HEK293 (cell line): ENCODE data around the gene NSMCE4A.

Experiments used
- CTCF ChIA-PET: fragments of 350-600 bp; formaldehyde crosslinking; extraction: SDS; loops from one replicate; lab custom pipeline; 2021; ENCODE audit warnings: antibody characterized with exemption; lab: Yijun Ruan, JAX
- POLR2A ChIA-PET: fragments of 300-600 bp; formaldehyde crosslinking; extraction: SDS; loops from one replicate; lab custom pipeline; 2020; ENCODE audit warnings: antibody characterized with exemption, inconsistent platforms; lab: Yijun Ruan, JAX
- H3K27ac ChIP-seq: fragments of 200-500 bp; sonication (Bioruptor generic); 2 replicates; pipeline ENCODE4 v1.5.1; 2014; ENCODE audit warnings: low read depth, low read length, control low read depth, inconsistent platforms; ENCODE audit errors: extremely low read depth
- H3K36me3 ChIP-seq, 2 experiments: fragments of 200-500 bp in 1 of 2; sonication (Bioruptor generic) in 1 of 2; 1 replicate in 1 of 2; 2 replicates in 1 of 2; pipeline ENCODE4 v1.5.1; 2014 to 2017; ENCODE audit warnings: inconsistent platforms in 2 of 2, low read length in 2 of 2; ENCODE audit not compliant: control insufficient read depth in 2 of 2, insufficient read depth in 1 of 2
- H3K4me1 ChIP-seq: fragments of 200-500 bp; sonication (Bioruptor generic); 2 replicates; pipeline ENCODE4 v1.5.1; 2014; ENCODE audit warnings: mild to moderate bottlenecking, low read length, inconsistent platforms; ENCODE audit not compliant: control insufficient read depth, insufficient read depth
- H3K4me3 ChIP-seq: 2 replicates; pipeline ENCODE4 v1.5.1; 2011; ENCODE audit warnings: low read depth, mild to moderate bottlenecking, control low read depth, low read length, moderate library complexity
- H3K9me3 ChIP-seq: fragments of 200-500 bp; sonication (Bioruptor generic); 2 replicates; pipeline ENCODE4 v1.5.1; 2014; ENCODE audit warnings: low read depth, low read length, inconsistent platforms; ENCODE audit not compliant: control insufficient read depth, insufficient read depth
- ATF2 ChIP-seq: fragments of 450-650 bp; formaldehyde crosslinking; IDR thresholded peaks from 2 replicates; pipeline ENCODE4 v1.5.1; 2016; ENCODE audit warnings: missing biosample characterization, missing genetic modification characterization, low read depth
- EGR2 ChIP-seq: fragments of 450-650 bp; formaldehyde crosslinking; IDR thresholded peaks from 2 replicates; pipeline ENCODE4 v1.5.1; 2016; ENCODE audit warnings: low read depth, missing biosample characterization, missing genetic modification characterization
- FEZF1 ChIP-seq: fragments of 450-650 bp; formaldehyde crosslinking; IDR thresholded peaks from 2 replicates; pipeline ENCODE4 v1.5.1; 2016; ENCODE audit warnings: missing biosample characterization, missing genetic modification characterization
- GFI1B ChIP-seq: fragments of 450-650 bp; formaldehyde crosslinking; IDR thresholded peaks from 2 replicates; pipeline ENCODE4 v1.5.1; 2016; ENCODE audit warnings: missing biosample characterization, missing genetic modification characterization
- HOXA7 ChIP-seq: sonication (generic); formaldehyde crosslinking; IDR thresholded peaks from 2 replicates; pipeline ENCODE4 v1.8.1; 2022; ENCODE audit warnings: missing genetic modification reagents, borderline replicate concordance
- HOXD13 ChIP-seq: sonication (generic); formaldehyde crosslinking; IDR thresholded peaks from 2 replicates; pipeline ENCODE4 v1.8.0; 2022; ENCODE audit warnings: missing genetic modification reagents, borderline replicate concordance
- IKZF3 ChIP-seq: fragments of 450-650 bp; IDR thresholded peaks from 2 replicates; pipeline ENCODE4 v1.5.0; 2018; ENCODE audit warnings: missing biosample characterization, mild to moderate bottlenecking, missing genetic modification characterization, moderate library complexity
- KLF9 ChIP-seq: fragments of 450-650 bp; formaldehyde crosslinking; IDR thresholded peaks from 2 replicates; pipeline ENCODE4 v1.5.1; 2016; ENCODE audit warnings: missing biosample characterization, missing genetic modification characterization, low read depth
- PRDM4 ChIP-seq: fragments of 450-650 bp; formaldehyde crosslinking; IDR thresholded peaks from 2 replicates; pipeline ENCODE4 v1.5.1; 2017; ENCODE audit warnings: missing biosample characterization, missing genetic modification characterization
- SCRT2 ChIP-seq: fragments of 450-650 bp; formaldehyde crosslinking; IDR thresholded peaks from 2 replicates; pipeline ENCODE4 v1.5.1; 2016; ENCODE audit warnings: missing biosample characterization, missing genetic modification characterization
- SP7 ChIP-seq: fragments of 450-650 bp; formaldehyde crosslinking; IDR thresholded peaks from 2 replicates; pipeline ENCODE4 v1.5.1; 2016; ENCODE audit warnings: missing biosample characterization, missing genetic modification characterization
- ZBTB17 ChIP-seq: fragments of 450-650 bp; formaldehyde crosslinking; IDR thresholded peaks from 2 replicates; pipeline ENCODE4 v1.5.1; 2016; ENCODE audit warnings: missing biosample characterization, missing genetic modification characterization
- ZBTB44 ChIP-seq: fragments of 450-650 bp; IDR thresholded peaks from 2 replicates; pipeline ENCODE4 v1.5.1; 2018; ENCODE audit warnings: missing biosample characterization, mild to moderate bottlenecking, missing genetic modification characterization
- ZBTB8A ChIP-seq: fragments of 450-650 bp; formaldehyde crosslinking; IDR thresholded peaks from 2 replicates; pipeline ENCODE4 v1.5.1; 2016; ENCODE audit warnings: missing biosample characterization, missing genetic modification characterization
- ZEB2 ChIP-seq: fragments of 450-650 bp; formaldehyde crosslinking; IDR thresholded peaks from 2 replicates; pipeline ENCODE4 v1.5.1; 2016; ENCODE audit warnings: missing biosample characterization, missing genetic modification characterization
- ZFP37 ChIP-seq: fragments of 450-650 bp; formaldehyde crosslinking; IDR thresholded peaks from 2 replicates; pipeline ENCODE4 v1.5.1; 2016; ENCODE audit warnings: missing biosample characterization, missing genetic modification characterization
- ZIC2 ChIP-seq: fragments of 450-650 bp; formaldehyde crosslinking; IDR thresholded peaks from 2 replicates; pipeline ENCODE4 v1.5.1; 2016; ENCODE audit warnings: missing biosample characterization, missing genetic modification characterization
- ZNF350 ChIP-seq: fragments of 450-650 bp; formaldehyde crosslinking; IDR thresholded peaks from 2 replicates; pipeline ENCODE4 v1.5.0; 2017; ENCODE audit warnings: missing biosample characterization, mild to moderate bottlenecking, missing genetic modification characterization
- ZNF366 ChIP-seq: fragments of 450-650 bp; formaldehyde crosslinking; conservative IDR thresholded peaks from 2 replicates; pipeline ENCODE4 v1.5.1; 2016; ENCODE audit warnings: missing biosample characterization, missing genetic modification characterization
- ZNF501 ChIP-seq: fragments of 450-650 bp; formaldehyde crosslinking; IDR thresholded peaks from 2 replicates; pipeline ENCODE4 v1.5.1; 2016; ENCODE audit warnings: missing biosample characterization, missing genetic modification characterization
- ZNF600 ChIP-seq: fragments of 450-650 bp; formaldehyde crosslinking; IDR thresholded peaks from 2 replicates; pipeline ENCODE4 v1.5.1; 2016; ENCODE audit warnings: missing biosample characterization, missing genetic modification characterization
- ZNF629 ChIP-seq: fragments of 450-650 bp; formaldehyde crosslinking; IDR thresholded peaks from 2 replicates; pipeline ENCODE4 v1.5.1; 2017; ENCODE audit warnings: missing biosample characterization, missing genetic modification characterization
- ZNF660 ChIP-seq: fragments of 450-650 bp; IDR thresholded peaks from 2 replicates; pipeline ENCODE4 v1.5.1; 2018; ENCODE audit warnings: missing biosample characterization, mild to moderate bottlenecking, missing genetic modification characterization
- ZNF76 ChIP-seq: fragments of 450-650 bp; formaldehyde crosslinking; IDR thresholded peaks from 2 replicates; pipeline ENCODE4; 2016; ENCODE audit warnings: low read depth, missing biosample characterization, missing genetic modification characterization, borderline replicate concordance
- ZNF843 ChIP-seq: fragments of 450-650 bp; formaldehyde crosslinking; IDR thresholded peaks from 2 replicates; pipeline ENCODE4 v1.5.1; 2016; ENCODE audit warnings: missing biosample characterization, missing genetic modification characterization
- TF ChIP-seq, protein P1 (sequence below): fragments of 450-650 bp; formaldehyde crosslinking; conservative IDR thresholded peaks from 2 replicates; pipeline ENCODE4 v1.5.1; 2016; ENCODE audit warnings: low read depth, missing biosample characterization, missing genetic modification characterization

Gene NSMCE4A

DNA sequence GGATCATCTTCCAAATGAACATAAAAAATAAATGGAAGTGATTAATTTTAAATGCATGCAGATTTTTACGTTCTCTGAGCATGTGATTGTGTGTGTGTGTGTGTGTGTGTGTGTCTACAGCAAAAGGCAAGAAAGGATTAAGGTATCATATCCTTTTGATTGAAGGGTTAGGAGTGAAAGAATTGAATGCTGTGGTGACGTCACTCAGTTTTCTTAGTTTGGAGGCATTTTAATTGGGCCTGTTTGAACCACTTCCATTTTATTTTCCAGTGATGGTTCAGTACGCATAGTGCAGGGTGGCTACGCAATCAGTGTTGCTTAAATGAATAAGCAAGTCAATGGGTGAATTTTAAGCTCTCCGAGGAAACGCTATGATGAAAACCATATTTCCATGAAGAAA lies 45.2 kb upstream of the NSMCE4A start (continued):
- peak; percentile 88 for TF ChIP-seq ATF2
- TF ChIP-seq FEZF1 (tag by site-specific recombination): peak; percentile 29; the same call in 1 of the 2 replicates
- TF ChIP-seq ZNF366 (tag by site-specific recombination): no peak

GRCh38 chr10:122019414-122019975 lies 44.5 kb upstream of the NSMCE4A start:
- peak overlapping the region; percentile 11 for H3K4me3 ChIP-seq
- TF ChIP-seq ZNF629 (tag by site-specific recombination) (no peak), ZNF660 (tag by site-specific recombination) (peak; percentile 40; the same call in 1 of the 2 replicates), ZBTB8A (tag by site-specific recombination) (peak; percentile 65; the same call in 1 of the 2 replicates), SCRT2 (tag by site-specific recombination) (0 out of 2 replicates have a peak, but pooled peaks have one; percentile 7), SP7 (tag by site-specific recombination) (peak; percentile 35; the same call in 1 of the 2 replicates), ZNF350 (tag by site-specific recombination) (peak; percentile 94), IKZF3 (tag by site-specific recombination) (peak; percentile 37; the same call in 1 of the 2 replicates), ZNF501 (tag by site-specific recombination) (peak; percentile 32; the same call in 1 of the 2 replicates), ZNF843 (tag by site-specific recombination) (no peak), ZEB2 (tag by site-specific recombination) (0 out of 2 replicates have a peak, but pooled peaks have one; percentile 29), FEZF1 (tag by site-specific recombination) (peak; percentile 80), ZBTB17 (tag by site-specific recombination) (peak; percentile 64; the same call in 1 of the 2 replicates), KLF9 (tag by site-specific recombination) (no peak), ZIC2 (peak; percentile 84), HOXD13 (CRISPR knock-in tag) (no peak), GFI1B (tag by site-specific recombination) (no peak), ZBTB44 (tag by site-specific recombination) (0 out of 2 replicates have a peak, but pooled peaks have one; percentile 42), ZNF76 (tag by site-specific recombination) (peak; percentile 32; the same call in 1 of the 2 replicates), PRDM4 (tag by site-specific recombination) (peak; percentile 87), EGR2 (peak; percentile 81), HOXA7 (CRISPR knock-in tag) (no peak), ZFP37 (tag by site-specific recombination) (no peak), ZNF600 (tag by site-specific recombination) (peak; percentile 89)
- TF ChIP-seq, protein P1, sequence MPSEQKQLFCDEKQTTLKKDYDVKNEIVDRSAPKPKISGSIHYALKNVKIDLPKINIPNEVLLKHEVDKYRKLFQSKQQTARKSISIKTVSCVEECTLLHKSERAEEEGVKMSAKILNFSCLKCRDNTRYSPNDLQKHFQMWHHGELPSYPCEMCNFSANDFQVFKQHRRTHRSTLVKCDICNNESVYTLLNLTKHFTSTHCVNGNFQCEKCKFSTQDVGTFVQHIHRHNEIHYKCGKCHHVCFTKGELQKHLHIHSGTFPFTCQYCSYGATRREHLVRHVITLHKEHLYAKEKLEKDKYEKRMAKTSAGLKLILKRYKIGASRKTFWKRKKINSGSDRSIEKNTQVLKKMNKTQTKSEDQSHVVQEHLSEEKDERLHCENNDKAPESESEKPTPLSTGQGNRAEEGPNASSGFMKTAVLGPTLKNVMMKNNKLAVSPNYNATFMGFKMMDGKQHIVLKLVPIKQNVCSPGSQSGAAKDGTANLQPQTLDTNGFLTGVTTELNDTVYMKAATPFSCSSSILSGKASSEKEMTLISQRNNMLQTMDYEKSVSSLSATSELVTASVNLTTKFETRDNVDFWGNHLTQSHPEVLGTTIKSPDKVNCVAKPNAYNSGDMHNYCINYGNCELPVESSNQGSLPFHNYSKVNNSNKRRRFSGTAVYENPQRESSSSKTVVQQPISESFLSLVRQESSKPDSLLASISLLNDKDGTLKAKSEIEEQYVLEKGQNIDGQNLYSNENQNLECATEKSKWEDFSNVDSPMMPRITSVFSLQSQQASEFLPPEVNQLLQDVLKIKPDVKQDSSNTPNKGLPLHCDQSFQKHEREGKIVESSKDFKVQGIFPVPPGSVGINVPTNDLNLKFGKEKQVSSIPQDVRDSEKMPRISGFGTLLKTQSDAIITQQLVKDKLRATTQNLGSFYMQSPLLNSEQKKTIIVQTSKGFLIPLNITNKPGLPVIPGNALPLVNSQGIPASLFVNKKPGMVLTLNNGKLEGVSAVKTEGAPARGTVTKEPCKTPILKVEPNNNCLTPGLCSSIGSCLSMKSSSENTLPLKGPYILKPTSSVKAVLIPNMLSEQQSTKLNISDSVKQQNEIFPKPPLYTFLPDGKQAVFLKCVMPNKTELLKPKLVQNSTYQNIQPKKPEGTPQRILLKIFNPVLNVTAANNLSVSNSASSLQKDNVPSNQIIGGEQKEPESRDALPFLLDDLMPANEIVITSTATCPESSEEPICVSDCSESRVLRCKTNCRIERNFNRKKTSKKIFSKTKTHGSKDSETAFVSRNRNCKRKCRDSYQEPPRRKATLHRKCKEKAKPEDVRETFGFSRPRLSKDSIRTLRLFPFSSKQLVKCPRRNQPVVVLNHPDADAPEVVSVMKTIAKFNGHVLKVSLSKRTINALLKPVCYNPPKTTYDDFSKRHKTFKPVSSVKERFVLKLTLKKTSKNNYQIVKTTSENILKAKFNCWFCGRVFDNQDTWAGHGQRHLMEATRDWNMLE (tag by site-specific recombination): no peak

More at GRCh38 chr10:122019414-122019975, 44.5 kb upstream of the NSMCE4A start:
- ChIA-PET CTCF (interaction anchor here (0.8 to 1.3 kb wide), 2 partner anchors 32 to 37 kb away, joined by 3 to 4 read pairs; no protein-coding TSS in a partner anchor), POLR2A (interaction anchor here (0.8 kb wide), 1 partner anchor 92 kb away, joined by 3 read pairs; the partner anchor contains the start of gene ATE1)
- H3K27ac ChIP-seq: peak overlapping the region; percentile 29; the same call in 1 of the 2 replicates
- no peaks in the 10 kb centered on the region for H3K9me3 ChIP-seq
- no peaks in the 10 kb centered on the region for H3K4me1 ChIP-seq
- H3K36me3 ChIP-seq: no peaks in the 10 kb centered on the region
